Testis (tissue), 3 donors: ENCODE measurements around the gene CLEC14A. TPM values are rescaled to one million over a fixed set of nuclear protein-coding genes. Genes with fewer than 3 reads are reported as not detected.
A peak's percentile ranks its signal among the peaks of the same experiment; 100 is the strongest.

Source experiments
- DNase-seq: peaks from one replicate; pipeline ENCODE4 v3.0.0-alpha.2; 2019
- H3K27ac ChIP-seq, 2 donors: fragments of 200-600 bp; sonication (generic); one replicate each; pipeline ENCODE4 v1.5.1; 2019
- H3K27me3 ChIP-seq: fragments of 200-600 bp; sonication (generic); one replicate; pipeline ENCODE4 v1.5.1; 2019
- H3K36me3 ChIP-seq: fragments of 200-600 bp; sonication (generic); one replicate; pipeline ENCODE4 v1.5.1; 2017; ENCODE audit warnings: low read depth; ENCODE audit errors: missing control alignments
- H3K4me1 ChIP-seq: fragments of 200-600 bp; sonication (generic); one replicate; pipeline ENCODE4 v1.5.1; 2019
- H3K4me3 ChIP-seq, 2 donors: fragments of 200-600 bp; sonication (generic); one replicate each; pipeline ENCODE4 v1.5.1; 2017 to 2019
- H3K9me3 ChIP-seq: fragments of 200-600 bp; sonication (generic); one replicate; pipeline ENCODE4 v1.5.1; 2017
- POLR2A ChIP-seq: fragments of 450-650 bp; IDR thresholded peaks from one replicate; pipeline ENCODE4 v1.6.1; 2017; ENCODE audit warnings: antibody characterized with exemption, mild to moderate bottlenecking, moderate library complexity
- WGBS, 2 donors: methylation state at CpG; one replicate each; pipeline ENCODE4 v1.1.5; 2018; 5-methylcytosine and 5-hydroxymethylcytosine counted together
- intact Hi-C: fragments of 100-400 bp; cut with DNase I; formaldehyde crosslinking; loops from one replicate; pipeline ENCODE4 v1.15.1; 2023; ENCODE audit warnings: low total_unique reads
- polyA plus RNA-seq: library from polyadenylated mRNA; stranded (reverse); fragments of 350-450 nt; fragmentation: Illumina TruSeq; extraction: RNeasy Lipid Tissue Mini Kit (QIAGEN cat#74804); gene quantifications from one replicate; pipeline ENCODE4 v1.2.3, GENCODE V29; 2014; ENCODE audit warnings: low read depth, low replicate concordance; ENCODE audit not compliant: insufficient read depth
- total RNA-seq, 2 donors: library from RNA; depleted of rRNA; stranded (reverse); fragments of >200 nt; gene quantifications; one replicate each; pipeline ENCODE4 v1.2.3, GENCODE V29; 2016
- TF ChIP-seq, protein P1 (sequence below), 3 experiments: fragments of 450-650 bp in 2 of 3; fragments of 200-600 bp in 1 of 3; sonication (generic) in 1 of 3; IDR thresholded peaks; one replicate each; pipeline ENCODE4 v1.5.1; 2016 to 2019; ENCODE audit warnings: antibody characterized with exemption in 3 of 3, mild to moderate bottlenecking in 2 of 3, moderate library complexity in 1 of 3

CLEC14A gene
- total and polyA plus RNA-seq, 3 donors from 2014 or later = 7.9 to 11.4 (median 9.7) TPM

DNA sequence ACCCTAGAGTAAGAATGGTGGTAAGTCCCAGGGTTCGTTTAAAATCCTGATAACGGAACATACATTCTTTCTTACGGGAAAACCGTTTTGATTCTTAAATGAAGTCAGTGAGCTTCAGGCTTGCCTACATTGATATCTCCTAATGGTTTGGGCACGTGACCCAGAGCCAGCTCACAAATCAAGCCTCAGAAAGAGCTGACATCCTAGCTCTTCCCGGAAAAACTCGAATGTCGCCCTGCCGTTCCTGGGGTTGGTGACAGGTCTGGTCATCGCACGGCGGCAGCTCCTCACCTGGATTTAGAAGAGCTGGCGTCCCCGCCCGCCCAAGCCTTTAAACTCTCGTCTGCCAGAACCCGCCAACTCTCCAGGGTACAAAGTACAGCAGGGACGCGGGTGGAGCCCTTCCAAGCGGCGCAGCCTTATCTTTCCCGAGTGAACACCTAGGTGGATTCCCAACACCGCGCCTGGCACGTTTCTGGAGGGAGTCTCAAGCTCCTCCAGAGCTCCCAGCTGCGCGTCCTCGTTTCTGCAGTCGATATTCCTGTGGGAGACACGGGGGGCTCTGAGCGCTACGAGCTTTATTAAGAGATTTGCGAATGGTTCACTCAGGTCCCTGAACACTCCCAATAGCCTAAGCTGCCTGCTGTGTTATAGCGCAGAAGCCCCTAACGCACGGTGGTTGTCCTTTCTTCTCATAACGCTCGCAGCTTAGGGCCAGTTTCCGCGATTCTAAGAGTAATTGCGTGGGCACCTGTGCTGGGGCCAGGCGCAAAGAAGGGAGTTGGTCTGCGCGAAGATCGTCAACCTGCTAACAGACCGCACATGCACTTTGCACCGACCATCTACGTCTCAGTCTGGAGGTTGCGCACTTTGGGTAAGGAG lies 47.9 kb downstream of the CLEC14A start, which contains the start of gene SSTR1:
SSTR1 (plus strand) TSS at position 169 of the 882 bp plus-strand sequence. CDS start 1,486 bp downstream, outside the sequence.
- DNase-seq = peak; percentile 13
- peak within 1 kb of the TSS in 1 of 2 donors; percentile 34 for H3K4me3 ChIP-seq
- intact Hi-C loops = no loop called here
- 2 to 3% methylated on average over 26 to 49 of the region's 49 CpGs for WGBS, 2 donors
- TF ChIP-seq, protein P1, sequence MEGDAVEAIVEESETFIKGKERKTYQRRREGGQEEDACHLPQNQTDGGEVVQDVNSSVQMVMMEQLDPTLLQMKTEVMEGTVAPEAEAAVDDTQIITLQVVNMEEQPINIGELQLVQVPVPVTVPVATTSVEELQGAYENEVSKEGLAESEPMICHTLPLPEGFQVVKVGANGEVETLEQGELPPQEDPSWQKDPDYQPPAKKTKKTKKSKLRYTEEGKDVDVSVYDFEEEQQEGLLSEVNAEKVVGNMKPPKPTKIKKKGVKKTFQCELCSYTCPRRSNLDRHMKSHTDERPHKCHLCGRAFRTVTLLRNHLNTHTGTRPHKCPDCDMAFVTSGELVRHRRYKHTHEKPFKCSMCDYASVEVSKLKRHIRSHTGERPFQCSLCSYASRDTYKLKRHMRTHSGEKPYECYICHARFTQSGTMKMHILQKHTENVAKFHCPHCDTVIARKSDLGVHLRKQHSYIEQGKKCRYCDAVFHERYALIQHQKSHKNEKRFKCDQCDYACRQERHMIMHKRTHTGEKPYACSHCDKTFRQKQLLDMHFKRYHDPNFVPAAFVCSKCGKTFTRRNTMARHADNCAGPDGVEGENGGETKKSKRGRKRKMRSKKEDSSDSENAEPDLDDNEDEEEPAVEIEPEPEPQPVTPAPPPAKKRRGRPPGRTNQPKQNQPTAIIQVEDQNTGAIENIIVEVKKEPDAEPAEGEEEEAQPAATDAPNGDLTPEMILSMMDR (IDR thresholded peaks at IDR 0.05) = no peak
- TF ChIP-seq POLR2A = no peak
- no peak within 1 kb of the TSS for H3K27ac ChIP-seq
- H3K4me1 ChIP-seq = peaks cover 3% of the 10 kb centered on the region
- H3K27me3 ChIP-seq = no peaks in the 10 kb centered on the region
- H3K9me3 ChIP-seq = no peaks in the 10 kb centered on the region
- H3K36me3 ChIP-seq = no peaks in the 10 kb centered on the region

DNA sequence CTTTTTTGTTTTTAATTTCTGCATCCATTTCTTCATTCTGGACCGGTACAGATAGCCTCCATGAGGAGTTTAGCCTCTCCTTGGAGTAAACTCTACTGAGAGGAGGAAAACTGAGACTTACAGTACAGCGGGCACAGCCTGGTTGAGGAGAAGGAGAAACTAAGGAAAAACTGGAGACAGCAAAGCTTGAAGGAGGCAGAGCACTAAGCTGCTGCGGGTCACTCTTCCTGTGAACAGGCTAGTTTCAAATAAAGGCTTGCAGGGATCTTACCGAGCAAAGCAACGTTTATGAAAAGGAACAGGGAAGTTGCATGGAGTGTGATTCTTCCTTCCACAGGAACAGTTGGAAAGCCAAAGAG lies 48.5 kb downstream of the CLEC14A start:
- no peak for TF ChIP-seq POLR2A
- TF ChIP-seq, protein P1 (IDR thresholded peaks at IDR 0.05) = no peak

DNA sequence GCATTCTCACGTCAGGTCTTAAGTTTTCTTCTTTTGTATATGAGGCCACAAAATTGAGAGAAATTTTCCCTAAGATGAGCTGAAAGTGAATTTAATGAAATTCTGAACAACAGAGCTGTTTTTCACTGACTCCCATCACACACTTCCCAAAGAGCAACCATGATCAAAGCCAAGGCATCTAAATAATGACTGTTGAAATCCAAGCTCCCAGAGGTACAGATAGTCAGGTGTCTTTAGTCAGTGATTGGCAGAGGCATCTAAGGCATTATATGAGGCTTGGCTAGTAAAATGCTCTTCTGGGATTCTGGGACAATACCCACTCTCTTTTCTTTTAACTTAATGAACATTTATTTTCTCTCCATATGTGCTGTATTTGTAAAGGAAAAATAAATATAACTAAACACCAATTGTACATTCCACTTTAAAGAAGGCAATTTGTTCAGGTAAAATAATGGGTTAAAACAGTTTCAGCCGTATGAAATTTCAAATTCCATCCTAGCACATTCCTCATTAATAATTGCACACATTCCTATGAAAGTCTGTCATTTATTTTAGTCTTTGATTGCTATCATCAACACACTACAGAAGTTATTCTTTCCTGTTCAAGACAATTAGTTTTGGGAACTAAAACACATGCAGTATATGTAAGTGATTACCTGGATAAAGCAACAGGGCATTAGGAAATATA lies 49.1 kb downstream of the CLEC14A start:
- Histone ChIP-seq H3K27me3 (no peaks in the 10 kb centered on the region), H3K9me3 (no peaks in the 10 kb centered on the region), H3K27ac (no peak overlapping the region), H3K4me1 (peaks cover 3% of the 10 kb centered on the region), H3K36me3 (no peaks in the 10 kb centered on the region), H3K4me3 (no peak overlapping the region)
- no peak for DNase-seq
- TF ChIP-seq, protein P1 (IDR thresholded peaks at IDR 0.05) = no peak
- no peak for TF ChIP-seq POLR2A
- intact Hi-C loops = no loop called here
- WGBS, 2 donors = 61 to 63% methylated on average over 2 of the region's 2 CpGs

More for the DNA sequence above, 48.5 kb downstream of the CLEC14A start:
- no peak overlapping the region for H3K27ac ChIP-seq
- H3K4me1 ChIP-seq = peaks cover 3% of the 10 kb centered on the region
- intact Hi-C loops = no loop called here
- no peaks in the 10 kb centered on the region for H3K36me3 ChIP-seq
- no peak for DNase-seq
- WGBS, 2 donors = 18 to 31% methylated on average over 5 of the region's 5 CpGs
- H3K27me3 ChIP-seq = no peaks in the 10 kb centered on the region
- no peak overlapping the region for H3K4me3 ChIP-seq
- H3K9me3 ChIP-seq = no peaks in the 10 kb centered on the region

DNA sequence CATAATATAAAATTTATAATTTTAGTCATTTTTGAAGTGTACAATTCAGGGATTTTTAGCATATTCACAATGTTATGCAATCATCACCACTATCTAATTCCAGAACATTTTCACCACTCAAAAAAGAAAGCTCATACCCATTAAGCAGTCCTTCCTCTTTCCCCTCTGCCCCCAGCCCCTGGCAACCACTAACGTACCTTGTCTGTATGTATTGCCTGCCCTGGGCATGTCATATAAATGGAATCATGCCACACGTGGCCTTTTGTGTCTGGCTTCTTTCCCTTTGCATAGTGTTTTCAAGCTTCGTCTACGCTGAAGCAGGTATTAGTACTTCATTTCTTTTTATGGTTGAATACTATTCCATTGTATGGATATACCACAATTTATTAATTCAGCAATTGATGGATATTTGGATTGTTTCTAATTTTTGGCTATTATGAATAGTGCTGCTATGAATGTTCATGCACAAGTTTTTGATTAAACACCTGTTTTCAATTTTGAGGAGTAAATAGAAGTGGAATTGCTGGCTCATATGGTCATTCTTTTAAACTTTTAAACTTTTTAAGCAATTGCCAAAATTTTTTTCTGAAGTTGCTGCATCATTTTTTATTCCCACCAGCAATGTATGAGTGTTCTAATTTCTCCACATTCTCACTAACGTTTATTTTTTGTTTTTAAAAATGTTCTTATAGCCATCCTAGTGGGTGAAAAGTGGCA lies 49.8 kb downstream of the CLEC14A start:
- no peak for DNase-seq
- Histone ChIP-seq H3K27ac (no peak overlapping the region), H3K4me1 (no peaks in the 10 kb centered on the region), H3K27me3 (no peaks in the 10 kb centered on the region), H3K9me3 (no peaks in the 10 kb centered on the region), H3K4me3 (no peak overlapping the region), H3K36me3 (no peaks in the 10 kb centered on the region)
- TF ChIP-seq, protein P1 (IDR thresholded peaks at IDR 0.05) = no peak
- TF ChIP-seq POLR2A = no peak
- intact Hi-C loops = no loop called here
- WGBS, 2 donors = 84 to 90% methylated on average over 5 of the region's 5 CpGs
